T follicular helper cell (primary cell): ENCODE results near the gene KIZ.

Experiments
- DNase-seq: peaks from one replicate; pipeline ENCODE4 v3.0.0-alpha.2; 2020; ENCODE audit warnings: low read depth
- total RNA-seq, 2 experiments: gene quantifications; one replicate each; lab custom pipeline; 2026; lab: John Stamatoyannopoulos, UW

KIZ gene, protein sequence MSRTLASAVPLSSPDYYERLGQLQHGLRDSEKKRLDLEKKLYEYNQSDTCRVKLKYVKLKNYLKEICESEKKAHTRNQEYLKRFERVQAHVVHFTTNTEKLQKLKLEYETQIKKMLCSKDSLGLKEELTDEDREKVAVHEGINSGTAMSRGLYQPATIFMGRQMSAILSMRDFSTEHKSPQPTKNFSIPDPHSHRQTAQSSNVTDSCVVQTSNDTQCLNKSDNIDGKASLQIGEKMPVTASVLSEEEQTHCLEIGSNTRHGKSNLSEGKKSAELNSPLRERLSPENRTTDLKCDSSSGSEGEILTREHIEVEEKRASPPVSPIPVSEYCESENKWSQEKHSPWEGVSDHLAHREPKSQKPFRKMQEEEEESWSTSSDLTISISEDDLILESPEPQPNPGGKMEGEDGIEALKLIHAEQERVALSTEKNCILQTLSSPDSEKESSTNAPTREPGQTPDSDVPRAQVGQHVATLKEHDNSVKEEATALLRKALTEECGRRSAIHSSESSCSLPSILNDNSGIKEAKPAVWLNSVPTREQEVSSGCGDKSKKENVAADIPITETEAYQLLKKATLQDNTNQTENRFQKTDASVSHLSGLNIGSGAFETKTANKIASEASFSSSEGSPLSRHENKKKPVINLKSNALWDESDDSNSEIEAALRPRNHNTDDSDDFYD
- 11.3 to 33.6 reads per million in 2 experiments for total RNA-seq

GRCh38 chr20:21125849-21126580 lies at the start of gene KIZ:
Gene KIZ, plus strand, starts transcription at chr20:21126082. Its CDS starts 34 bp downstream, at chr20:21126116.
- DNase-seq = peak; percentile 96

- no peak for DNase-seq
Measured at GRCh38 chr20:21077809-21078345, 48.0 kb upstream of the KIZ start.

- no peak for DNase-seq
Measured at GRCh38 chr20:21082584-21082983, 43.3 kb upstream of the KIZ start.

- DNase-seq = no peak
Measured at GRCh38 chr20:21083825-21084325, 42.0 kb upstream of the KIZ start.

DNA sequence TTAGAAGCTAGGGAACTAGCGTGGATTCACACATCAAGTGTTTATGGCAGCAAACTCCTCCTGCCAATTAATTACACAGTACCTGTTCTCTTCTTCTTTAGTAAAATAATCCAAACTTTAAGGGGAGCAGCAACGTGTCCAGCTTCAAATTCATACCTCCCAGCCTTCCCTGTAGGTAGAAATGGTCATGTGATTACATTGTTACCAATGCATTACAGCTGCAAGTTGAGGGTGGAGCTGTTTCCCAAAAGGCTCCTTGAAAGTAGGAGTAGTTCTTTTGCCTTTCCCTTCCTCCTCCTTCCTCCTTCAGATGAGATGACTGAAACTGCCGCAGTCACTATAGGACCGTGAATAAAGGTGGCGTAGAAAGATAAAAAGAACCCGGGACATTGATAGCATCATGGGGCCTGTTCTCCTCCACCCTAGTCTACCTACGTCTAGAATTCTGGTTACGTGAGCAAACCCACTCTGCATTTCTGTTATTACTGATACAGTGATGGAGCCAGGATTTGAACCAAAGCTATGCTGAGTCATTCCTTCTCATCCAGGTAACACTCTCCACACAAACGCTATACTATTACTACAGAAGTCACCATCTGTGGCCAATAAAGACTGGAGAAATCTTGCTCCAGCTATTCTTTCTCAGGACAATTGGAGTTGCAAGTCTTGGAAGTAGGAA lies 37.9 kb upstream of the KIZ start:
- DNase-seq = no peak

DNA sequence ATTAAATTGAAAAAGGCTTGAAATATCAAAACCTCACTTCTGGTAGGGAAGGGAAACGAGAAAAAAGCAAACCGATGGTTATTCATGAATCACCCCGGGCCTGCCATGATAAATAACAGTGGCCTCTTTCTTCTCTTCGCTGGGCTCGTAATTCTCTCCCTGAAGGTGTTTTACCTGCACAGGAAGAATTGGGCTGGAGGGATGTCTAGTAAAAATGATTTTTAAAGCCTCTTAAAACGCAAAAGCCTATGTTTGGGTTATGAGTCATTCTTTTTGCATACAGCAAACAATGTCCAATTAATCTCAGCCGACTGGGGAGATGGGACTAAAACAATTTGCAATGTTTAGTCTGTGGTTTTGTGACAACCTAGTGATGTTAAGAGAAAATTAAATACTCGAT lies 36.5 kb upstream of the KIZ start:
- no peak for DNase-seq

DNA sequence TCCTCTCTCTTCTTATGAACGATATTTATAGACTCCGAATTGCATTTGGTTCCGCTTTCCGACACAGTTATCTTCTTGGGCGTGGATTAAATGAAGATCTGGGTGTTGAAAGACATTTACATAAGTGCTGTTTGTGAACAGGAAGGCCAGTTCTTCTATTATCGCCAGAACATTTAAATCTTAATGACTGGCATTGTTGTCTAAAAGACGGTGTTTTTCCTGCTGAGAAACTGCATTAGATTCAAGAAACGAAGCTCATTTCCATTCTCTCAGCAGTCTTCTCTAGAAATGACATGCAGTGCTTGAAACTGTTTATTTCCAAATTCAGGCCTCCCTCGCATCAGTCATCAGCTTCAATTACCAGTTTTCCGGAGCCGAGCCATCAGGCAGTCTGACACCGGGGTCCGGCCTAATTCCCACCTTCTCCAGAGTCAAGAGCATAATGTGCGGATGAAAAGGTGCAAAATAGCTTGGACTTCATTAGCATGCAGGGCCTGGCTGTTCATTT lies 35.7 kb upstream of the KIZ start:
- no peak for DNase-seq

DNA sequence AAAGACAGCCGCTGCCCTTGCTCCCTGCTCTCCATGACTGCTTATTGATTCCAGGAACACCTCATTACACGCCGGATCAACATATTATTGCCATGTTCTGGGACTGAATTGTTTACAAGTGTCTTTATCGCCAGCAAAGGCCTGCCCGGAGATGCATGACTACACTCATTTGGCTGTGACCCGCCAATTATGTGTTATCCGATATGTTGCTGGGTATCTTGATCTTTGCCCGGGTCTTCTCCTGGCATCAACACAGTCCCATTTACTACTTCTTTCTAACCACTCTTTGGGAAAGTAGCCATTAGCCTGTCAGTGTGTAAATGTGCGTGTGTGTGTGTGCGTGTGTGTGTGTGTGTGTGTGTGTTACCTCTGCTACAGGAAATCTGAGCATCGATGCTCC lies 35.2 kb upstream of the KIZ start:
- no peak for DNase-seq

GRCh38 chr20:21092806-21093205 lies 33.1 kb upstream of the KIZ start:
- no peak for DNase-seq

GRCh38 chr20:21096321-21097043 lies 29.4 kb upstream of the KIZ start:
- DNase-seq = no peak

- DNase-seq = no peak
Measured at GRCh38 chr20:21099751-21100577, 25.9 kb upstream of the KIZ start.

DNA sequence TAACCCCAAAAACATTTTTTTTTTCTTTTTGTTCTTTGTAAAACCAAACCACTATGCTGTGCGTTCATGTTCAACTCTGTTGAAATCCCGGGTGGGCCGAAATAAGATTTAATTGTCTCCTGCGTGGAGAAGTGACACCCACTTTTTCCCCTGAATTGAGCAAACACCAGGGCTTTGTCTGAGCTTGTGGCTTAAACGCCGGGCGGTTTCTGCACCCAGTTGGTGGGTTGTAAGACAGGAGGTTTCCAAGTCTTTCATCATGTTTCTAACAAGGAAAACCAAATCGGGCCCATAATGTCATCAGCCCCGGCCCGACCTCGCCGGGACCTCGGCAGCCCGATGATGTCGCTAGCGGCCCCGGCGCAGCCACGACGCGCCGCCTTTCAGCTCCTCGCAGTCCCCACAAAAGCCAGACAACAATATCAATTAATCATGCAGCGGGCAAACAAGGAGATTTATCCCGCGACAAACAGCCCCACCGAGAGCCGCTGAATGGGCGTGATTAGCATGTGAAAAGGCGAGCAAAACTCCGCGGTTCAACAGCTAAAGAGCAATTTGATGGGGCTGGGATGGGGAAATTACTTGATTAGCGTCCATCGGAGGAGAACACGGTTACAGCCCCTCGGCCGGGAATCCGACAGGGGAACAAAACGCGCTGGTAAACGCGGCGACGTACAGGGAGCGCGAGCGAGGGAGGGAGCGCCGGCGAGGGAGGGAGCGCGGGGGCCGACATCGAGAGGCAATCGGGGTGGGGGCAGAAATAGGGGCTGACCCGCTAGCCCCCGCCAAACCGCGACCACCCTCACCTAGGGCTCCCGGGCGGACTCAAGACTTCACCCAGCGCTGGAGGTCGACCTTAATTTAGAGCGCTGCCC lies 25.1 kb upstream of the KIZ start:
- no peak for DNase-seq

DNA sequence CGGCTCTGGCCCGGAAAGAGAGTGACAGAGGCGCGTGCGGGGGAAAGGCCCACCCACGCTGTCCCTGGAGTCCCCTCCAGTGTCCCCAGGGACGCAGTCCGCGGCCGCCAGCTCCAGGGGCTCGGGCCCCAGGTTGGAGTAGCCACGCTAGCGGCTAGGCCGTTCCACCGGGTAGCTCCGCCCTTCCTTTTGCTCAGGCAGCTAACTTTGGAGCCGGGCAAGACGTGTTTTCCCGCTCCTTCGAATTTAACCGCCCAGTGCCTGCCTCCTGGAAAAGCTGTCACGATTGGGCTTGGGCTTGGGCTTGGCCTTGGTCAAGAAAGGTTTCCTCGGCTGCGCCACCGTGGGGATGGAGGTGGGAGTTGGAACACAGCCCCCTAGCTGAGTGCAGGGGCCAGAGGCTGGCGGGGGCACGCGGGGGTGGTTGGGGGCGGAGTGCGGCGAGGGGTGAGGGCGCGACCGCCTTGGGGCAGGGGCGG lies 24.4 kb upstream of the KIZ start:
- no peak for DNase-seq

- DNase-seq = no peak
Measured at GRCh38 chr20:21101932-21102575, 23.8 kb upstream of the KIZ start.

- DNase-seq = peak; percentile 28
Measured at GRCh38 chr20:21102603-21103311, 23.1 kb upstream of the KIZ start.

DNA sequence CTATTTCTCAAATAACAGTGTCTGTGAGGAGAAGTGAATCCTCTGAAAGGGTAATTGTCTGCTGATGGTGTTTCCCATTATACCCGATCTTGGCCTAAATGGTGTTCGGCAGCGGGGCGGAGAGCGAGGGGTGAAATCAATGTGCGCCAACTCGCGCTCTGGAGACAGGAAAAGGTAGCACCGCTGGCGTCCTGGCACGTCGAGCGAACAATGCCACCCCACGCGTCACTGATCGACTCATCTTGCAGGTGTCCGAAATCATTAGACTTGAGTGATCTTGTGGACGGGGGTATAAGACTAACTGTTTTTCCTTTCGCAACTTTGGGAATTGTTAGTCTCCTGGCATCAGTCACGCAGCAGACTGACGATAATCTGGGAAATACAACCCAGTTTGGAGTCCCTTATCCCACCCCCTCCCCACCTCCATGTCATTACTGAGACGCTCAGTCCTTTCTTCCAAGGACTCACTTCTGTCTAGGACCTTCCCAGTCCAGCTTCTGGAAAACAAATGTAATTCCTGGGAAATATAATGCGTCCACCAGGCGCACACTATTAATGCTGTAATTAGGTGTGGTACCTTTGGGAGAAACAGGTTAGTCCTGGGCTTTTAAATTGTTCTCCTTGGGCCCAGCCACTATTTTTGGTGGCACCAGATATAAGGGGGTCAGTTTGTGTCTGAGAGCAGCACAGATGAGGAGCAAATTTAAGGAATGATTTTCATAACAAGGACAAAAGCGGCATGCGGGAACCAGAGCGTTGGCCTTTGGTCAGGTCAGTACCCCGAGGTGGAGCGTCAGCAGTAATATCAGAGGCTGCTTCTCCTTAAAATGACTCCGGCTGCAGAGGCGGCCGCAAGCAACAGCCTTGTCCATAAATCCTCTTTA lies 22.1 kb upstream of the KIZ start:
- no peak for DNase-seq

- no peak for DNase-seq
Measured at GRCh38 chr20:21104466-21104761, 21.5 kb upstream of the KIZ start.
